NOMO-1 treated with dmso at 0.1 percent for 144 hours (cell line): ENCODE data around the gene USP36.
A peak's percentile ranks its signal among the peaks of the same experiment; 100 is the strongest.

Experiments
- DNase-seq: peaks from one replicate; lab custom pipeline; 2025; ENCODE audit not compliant: unreplicated experiment; lab: John Stamatoyannopoulos, UW

USP36 gene

GRCh38 chr17:78793968-78794367, 46.6 kb downstream of the USP36 start:
- DNase-seq = no peak

DNA sequence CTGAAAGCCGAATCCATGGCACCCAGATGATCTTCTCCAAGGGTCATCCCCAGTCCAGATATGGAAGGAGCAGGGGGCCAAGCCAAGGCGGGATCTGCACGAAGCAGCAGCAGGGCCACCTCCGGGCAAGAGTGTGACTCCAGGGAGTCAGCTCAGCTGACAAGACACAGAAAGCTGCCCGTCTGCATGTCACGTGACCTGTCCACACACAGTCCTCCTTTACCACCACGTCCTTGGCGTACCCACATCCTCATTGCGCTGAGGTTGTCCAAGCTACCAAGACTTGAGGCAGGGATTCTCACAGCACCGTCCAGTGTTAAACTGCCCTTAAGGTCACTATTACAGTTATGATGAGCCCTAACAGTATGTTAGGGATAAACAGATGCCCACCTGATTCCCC, 47.2 kb downstream of the USP36 start:
- DNase-seq = no peak

GRCh38 chr17:78791840-78792709, 48.5 kb downstream of the USP36 start:
- no peak for DNase-seq

DNA sequence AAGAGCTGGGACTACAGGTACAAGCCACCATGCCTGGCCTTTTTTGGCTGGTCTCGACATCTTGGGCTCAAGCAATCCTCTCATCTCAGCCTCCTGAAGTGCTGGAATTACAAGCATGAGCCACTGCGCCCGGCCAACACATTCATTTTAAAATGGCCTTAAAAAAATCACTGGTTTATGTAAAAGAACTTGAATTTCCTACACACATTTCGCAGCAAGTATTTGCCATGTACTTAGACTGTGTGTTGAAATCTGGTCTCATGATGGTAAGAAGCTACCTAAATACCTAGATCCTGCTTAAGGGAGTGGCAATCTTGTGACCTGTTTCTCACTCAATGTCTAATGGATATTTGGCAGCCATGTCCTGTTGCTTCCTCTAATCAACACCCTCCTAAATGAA, 50.1 kb downstream of the USP36 start:
- DNase-seq = no peak

DNA sequence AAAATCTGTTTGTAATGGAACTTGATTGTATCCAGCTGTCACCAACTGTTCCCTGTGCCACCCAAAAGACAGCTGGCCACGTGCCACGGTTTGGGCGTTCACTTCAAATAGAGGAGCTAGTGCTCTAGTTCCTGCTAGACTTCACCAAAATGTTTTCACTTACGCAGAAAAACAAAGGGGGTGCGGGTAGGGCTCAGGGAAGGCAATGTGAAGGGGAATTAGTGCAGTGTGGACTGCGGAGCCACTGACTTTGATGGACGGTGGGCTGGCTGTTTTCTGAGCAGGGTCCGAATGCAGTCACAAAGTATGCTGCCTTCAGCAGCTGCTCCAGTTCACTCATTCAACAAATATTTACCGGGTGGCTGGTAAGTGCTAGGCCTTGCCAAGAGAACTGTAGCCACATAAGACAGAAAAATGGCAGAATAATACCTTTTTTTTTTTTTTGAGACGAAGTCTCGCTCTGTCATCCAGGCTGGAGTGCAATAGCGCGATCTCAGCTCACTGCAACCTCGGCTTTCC, 50.9 kb downstream of the USP36 start:
- no peak for DNase-seq

DNA sequence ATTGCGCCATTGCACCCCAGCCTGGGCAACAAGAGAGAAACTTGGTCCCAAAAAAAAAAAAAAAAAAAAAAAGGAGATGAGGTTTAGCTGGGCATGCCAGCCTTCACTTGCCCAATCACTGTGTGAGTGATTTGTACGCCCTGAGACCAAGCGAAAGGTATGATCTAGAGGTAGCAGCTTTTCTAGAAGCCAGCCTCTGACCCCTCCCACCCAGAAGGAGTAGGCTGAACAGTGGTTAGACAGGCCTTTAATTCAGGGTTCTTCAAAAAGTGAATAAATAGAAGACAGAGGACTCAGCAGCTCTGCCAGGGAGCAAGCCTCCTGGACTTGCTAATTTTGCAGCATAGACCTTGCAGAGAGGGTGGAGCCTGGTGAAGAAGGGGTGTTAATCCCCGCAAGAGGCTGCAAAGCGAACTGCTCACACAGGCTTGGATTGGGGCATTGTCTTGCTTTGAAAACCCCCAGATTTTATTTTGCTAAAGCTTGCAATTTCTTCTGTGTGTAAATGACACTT, 51.4 kb downstream of the USP36 start:
- DNase-seq = no peak

GRCh38 chr17:78788451-78788850, 52.2 kb downstream of the USP36 start:
- DNase-seq = no peak

GRCh38 chr17:78787444-78787843, 53.2 kb downstream of the USP36 start:
- no peak for DNase-seq

DNA sequence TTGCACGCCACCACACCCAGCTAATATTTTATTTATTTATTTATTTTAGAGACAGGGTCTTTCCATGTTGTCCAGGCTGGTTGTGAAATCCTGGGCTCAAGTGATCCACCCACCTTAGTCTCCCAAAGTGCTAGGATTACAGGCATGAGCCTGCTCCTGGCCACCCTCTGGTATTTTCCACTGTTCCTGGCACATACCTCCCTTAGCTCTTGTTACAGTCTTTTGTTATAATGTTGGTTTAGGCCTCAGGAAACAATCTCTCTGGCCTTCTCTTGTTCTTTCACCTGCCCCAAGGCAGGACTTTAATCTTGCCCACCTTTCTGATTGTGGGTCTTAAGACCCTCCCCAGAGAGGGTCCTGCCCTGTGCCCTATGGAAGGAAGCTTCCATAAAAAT, 55.0 kb downstream of the USP36 start:
- no peak for DNase-seq

- DNase-seq = no peak
Observed at GRCh38 chr17:78785011-78785662, 55.5 kb downstream of the USP36 start.

- DNase-seq = no peak
Observed at GRCh38 chr17:78784352-78784751, 56.3 kb downstream of the USP36 start.

- no peak for DNase-seq
Observed at GRCh38 chr17:78783711-78784324, 56.8 kb downstream of the USP36 start.

- DNase-seq = no peak
Observed at GRCh38 chr17:78781893-78782304, 58.7 kb downstream of the USP36 start, which contains the start of gene CYTH1. TSS of gene CYTH1 (minus strand) at chr17:78782273. CDS start at chr17:78782223, 50 bp downstream.

DNA sequence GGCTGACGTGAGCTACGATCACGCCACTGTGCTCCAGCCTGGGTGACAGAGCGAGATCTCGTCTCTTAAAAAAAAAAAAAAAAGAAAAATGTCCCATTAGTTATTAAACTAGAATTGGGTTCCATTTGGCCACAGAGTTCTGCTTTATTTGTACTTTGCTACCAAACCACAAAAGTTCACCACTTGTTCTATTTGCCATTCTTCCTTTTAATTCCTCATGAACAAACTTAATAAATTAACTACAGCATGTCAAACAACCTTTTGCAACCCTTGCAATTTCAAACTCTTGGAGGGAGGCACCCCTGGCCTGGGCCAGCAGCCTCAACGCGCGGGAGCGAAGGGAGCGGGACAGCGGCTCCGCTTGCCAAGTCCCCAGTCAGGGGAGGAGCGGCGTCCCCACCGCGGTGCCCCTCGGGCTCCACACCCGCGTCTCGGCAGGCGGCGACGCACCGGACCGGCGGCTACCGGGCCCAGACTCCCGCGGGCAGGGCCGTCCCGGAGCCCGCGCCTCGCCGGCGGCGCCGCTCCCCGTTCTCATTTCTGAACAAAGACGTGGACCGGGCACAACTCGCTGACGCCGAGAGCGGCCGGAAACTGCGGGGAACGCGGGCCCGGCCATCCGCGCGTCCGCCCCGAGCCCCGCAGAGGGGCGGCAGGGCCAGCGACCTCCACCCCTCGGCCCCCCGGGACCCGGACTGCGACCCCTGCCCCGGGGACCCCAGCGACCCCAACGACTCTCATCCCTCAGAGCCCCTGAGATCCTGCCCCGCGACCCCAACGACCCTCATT, 59.3 kb downstream of the USP36 start:
- DNase-seq = no peak

DNA sequence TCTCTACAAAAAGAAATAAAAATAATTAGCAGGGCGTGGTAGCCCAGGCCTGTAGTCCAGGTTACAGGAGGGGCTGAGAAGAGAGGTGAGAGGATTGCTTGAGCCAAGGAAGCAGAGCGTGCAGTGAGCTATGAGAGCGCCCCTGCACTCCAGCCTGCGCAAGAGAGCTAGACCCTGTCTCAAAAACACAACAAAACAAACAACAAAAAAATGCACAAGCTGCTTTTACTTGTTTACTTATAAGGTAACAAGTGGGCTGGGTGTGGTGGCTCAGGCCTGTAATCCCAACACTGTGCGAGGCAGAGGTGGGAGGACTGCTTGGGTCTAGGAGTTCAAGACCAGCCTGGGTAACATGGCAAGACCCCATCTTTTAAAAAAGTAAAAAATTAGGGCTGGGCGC, 60.3 kb downstream of the USP36 start:
- DNase-seq = no peak

DNA sequence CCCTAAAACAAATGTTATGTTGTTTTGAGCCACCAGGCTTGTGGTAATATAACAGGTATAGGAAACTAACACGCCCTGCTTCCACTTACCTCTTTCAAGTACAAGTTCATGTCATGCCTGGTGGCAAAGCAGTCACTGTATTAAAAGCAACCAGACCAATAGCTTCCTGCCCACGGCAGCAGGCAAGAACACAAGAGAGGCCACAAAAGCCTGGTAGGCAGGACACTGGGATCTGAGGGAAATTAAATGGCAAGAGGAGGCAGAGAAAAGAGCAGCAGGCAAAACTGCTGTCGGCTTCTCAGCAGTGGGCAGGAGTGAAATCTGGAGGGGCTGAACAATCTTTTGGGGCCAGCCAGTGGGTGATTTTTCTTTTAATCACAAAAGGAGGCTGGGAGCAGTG, 60.8 kb downstream of the USP36 start:
- no peak for DNase-seq

- peak; percentile 27 for DNase-seq
Observed at GRCh38 chr17:78779286-78779651, 61.3 kb downstream of the USP36 start.

DNA sequence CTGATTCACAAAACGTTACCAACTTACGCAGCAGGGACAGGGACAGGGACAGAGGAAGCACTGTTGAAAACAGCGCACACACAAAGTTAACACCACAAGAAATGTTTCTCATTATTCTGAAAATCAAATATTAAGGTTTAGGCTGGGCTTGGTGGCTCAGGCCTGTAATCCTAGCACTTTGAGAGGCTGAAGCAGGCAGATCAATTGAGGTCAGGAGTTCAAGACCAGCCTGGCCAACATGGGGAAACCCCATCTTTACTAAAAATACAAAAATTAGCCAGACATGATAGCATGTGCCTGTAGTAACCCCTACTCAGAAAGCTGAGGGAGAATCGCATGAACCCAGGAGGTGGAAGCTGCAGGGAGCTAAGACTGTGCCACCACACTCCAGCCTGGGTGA, 62.7 kb downstream of the USP36 start:
- DNase-seq = no peak

DNA sequence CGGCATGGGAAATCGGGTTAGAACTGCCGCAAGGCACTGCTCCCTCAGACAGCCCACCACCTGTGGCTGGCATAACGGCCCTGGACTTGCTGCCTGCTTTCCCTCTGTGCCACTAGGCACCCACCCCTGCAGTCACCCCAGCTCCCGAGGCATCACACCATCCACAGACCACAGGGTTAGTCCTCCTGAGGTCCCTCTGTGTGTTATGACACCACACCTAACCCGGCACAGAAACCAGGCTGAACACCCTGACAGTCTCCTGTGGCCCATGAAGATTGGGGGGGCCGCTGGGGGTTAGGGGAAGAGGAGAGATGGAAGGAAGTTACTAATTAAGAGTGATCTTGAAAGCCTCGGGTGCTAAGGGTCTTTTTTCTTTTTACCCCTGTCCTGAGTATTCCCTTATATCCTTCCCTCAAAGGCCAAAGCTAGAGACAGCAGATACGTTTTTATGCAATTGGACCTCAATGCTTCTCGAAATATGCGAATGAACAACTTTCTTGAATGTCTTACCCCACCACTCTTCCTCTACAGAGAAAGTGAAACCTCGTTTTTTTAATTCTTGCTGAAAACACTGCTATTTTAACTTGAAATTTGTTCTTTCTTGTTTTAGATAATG, 65.5 kb downstream of the USP36 start:
- DNase-seq = no peak

DNA sequence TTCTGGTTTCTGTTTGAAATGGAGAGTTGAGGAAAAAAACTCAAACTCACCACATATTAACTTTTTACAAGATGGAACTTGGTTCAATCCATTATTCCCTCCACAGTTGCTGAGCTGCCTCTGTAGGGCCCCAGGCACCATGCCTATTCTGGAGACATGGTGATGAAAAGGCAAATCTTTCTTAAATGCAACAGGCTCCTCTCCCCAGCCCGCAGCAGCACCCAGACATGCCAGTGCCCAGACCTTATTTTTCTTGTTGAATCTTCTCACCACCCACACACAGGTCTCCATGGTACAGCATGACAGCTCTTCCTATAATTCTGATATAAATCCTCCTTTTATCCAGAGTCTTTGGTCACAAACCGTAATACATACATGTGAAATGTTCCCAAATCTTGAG, 66.2 kb downstream of the USP36 start:
- no peak for DNase-seq
